Activated CD4-positive, alpha-beta T cell treated with anti-CD3 and anti-CD28 coated beads, Interleukin-2, amount 10 ng/mL, durations not matched to agents 7 days and 5 days (primary cell): ENCODE data around the gene EHD4. TPM values are rescaled to one million over a fixed set of nuclear protein-coding genes. Genes with fewer than 3 reads are reported as not detected.

Experiments used
- CTCF ChIA-PET: fragments of 350-600 bp; sonication (Branson Sonifier 250); formaldehyde crosslinking; loops from one replicate; lab custom pipeline; 2021; ENCODE audit warnings: antibody characterized with exemption; lab: Charles Lee
- POLR2A ChIA-PET: fragments of 350-600 bp; sonication (Branson Sonifier 250); formaldehyde crosslinking; loops from one replicate; lab custom pipeline; 2021; ENCODE audit warnings: antibody characterized with exemption; lab: Charles Lee
- DNase-seq: peaks from one replicate; pipeline ENCODE4 v3.0.0-alpha.2; 2020
- H3K27ac Mint-ChIP-seq: one replicate; pipeline ENCODE4 v1.8.0; 2021; ENCODE audit warnings: mild to moderate bottlenecking, moderate library complexity, mixed read lengths
- H3K27me3 Mint-ChIP-seq: one replicate; pipeline ENCODE4 v1.8.0; 2021; ENCODE audit warnings: mixed read lengths
- H3K36me3 Mint-ChIP-seq: one replicate; pipeline ENCODE4 v1.8.0; 2021; ENCODE audit warnings: low read depth, mixed read lengths
- H3K4me1 Mint-ChIP-seq: one replicate; pipeline ENCODE4 v1.8.0; 2021; ENCODE audit warnings: mixed read lengths
- H3K4me3 Mint-ChIP-seq: one replicate; pipeline ENCODE4 v1.8.0; 2021; ENCODE audit warnings: mild to moderate bottlenecking, moderate library complexity, mixed read lengths
- H3K9me3 Mint-ChIP-seq: one replicate; pipeline ENCODE4 v1.8.0; 2021; ENCODE audit warnings: mixed read lengths
- total RNA-seq, 2 experiments: library from RNA; stranded (reverse); gene quantifications; one replicate each; pipeline ENCODE4 v1.2.3, GENCODE V29; 2021

Gene EHD4
- total RNA-seq, 2 experiments from 2014 or later, result 14.5 TPM

DNA sequence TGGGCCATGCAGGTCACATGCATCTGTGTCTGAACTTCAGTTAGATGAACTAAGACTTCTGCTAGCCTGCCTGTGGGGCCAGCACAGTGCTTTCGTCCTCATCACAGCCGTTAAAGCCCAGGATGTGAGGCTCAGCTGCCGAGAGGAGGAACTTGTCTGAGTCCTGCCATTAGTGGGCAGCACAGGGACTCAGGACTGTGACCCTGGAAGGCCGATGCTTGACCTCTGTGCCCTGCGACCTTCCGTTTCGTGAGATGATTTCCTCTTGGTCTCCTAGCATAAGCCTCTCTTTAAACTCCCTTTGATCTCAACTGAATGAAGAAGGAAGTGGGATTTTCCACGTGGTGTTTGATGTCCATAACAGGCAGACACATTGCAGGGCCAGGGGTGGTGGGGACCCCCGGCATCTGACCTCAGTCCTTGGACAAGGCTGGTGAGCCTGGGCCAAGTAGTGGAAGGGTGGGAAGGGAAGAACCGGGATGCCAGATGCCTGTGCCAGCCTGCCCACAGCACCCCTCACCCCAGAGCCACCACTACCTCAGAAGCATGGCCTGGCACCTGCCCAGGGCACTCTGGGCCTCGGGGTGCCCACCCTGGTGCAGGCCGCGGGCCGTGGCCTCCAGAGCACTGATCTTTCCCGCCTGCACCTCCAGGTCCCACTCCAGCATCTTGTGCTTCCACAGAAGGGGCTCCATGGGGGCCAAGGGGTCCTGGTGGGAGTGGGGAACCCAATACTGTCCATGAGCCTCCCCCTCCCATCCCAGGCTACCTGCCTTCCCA, 112.1 kb downstream of the EHD4 start:
- Mint-ChIP-seq H3K4me1 (peaks cover 12% of the 10 kb centered on the region), H3K9me3 (no peaks in the 10 kb centered on the region), H3K36me3 (no peaks in the 10 kb centered on the region), H3K4me3 (no peak overlapping the region), H3K27ac (no peak overlapping the region), H3K27me3 (no peaks in the 10 kb centered on the region)
- no peak for DNase-seq
- ChIA-PET POLR2A (no interaction called here), CTCF (interaction anchor here (1.3 to 1.5 kb wide), 2 partner anchors 8 to 10 kb away, joined by 3 to 6 read pairs; no protein-coding TSS in a partner anchor)

- Mint-ChIP-seq H3K4me1 (peaks cover 12% of the 10 kb centered on the region), H3K36me3 (no peaks in the 10 kb centered on the region), H3K4me3 (no peak overlapping the region), H3K27ac (no peak overlapping the region), H3K27me3 (no peaks in the 10 kb centered on the region), H3K9me3 (no peaks in the 10 kb centered on the region)
- CTCF ChIA-PET, result interaction anchor here (1.2 to 1.5 kb wide), 3 partner anchors 11 to 85 kb away, joined by 3 to 6 read pairs (median 4); partner anchors contain the start of gene MAPKBP1
- DNase-seq, result no peak
- POLR2A ChIA-PET, result no interaction called here
Observed at GRCh38 chr15:41858756-41859155, 113.6 kb downstream of the EHD4 start.

DNA sequence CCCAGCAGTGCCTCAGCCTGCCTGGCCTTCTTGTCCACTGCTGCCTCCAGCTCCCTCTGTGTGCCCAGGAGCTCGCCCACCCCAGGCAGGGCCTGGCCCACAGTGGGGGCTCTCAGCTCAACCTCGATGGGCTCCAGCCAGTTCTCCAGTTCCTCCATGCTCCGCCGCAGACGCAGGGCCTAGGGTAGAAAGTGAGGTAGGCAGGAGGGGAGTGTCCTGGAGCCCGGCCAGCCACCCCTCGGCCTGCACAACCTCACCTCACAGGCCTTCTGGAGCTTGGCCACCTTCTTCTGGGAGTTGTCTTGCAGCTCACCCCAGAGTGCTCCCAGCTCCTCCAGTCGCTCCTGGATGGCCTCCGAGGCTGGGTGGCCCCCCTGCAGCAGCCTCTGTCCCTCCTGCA, 115.0 kb downstream of the EHD4 start:
- no peaks in the 10 kb centered on the region for H3K36me3 Mint-ChIP-seq
- H3K4me1 Mint-ChIP-seq, result peaks cover 9% of the 10 kb centered on the region
- H3K9me3 Mint-ChIP-seq, result no peaks in the 10 kb centered on the region
- H3K27me3 Mint-ChIP-seq, result no peaks in the 10 kb centered on the region
- no peak for DNase-seq
- H3K4me3 Mint-ChIP-seq, result no peak overlapping the region
- POLR2A ChIA-PET, result no interaction called here
- peak overlapping the region; percentile 36 for H3K27ac Mint-ChIP-seq
- CTCF ChIA-PET, result interaction anchor here (1.4 to 1.8 kb wide), 3 partner anchors 13 to 93 kb away, joined by 3 to 4 read pairs (median 3); no protein-coding TSS in a partner anchor

- DNase-seq, result no peak
- Mint-ChIP-seq H3K27ac (no peak overlapping the region), H3K4me3 (no peak overlapping the region), H3K36me3 (no peaks in the 10 kb centered on the region), H3K4me1 (peaks cover 9% of the 10 kb centered on the region), H3K27me3 (no peaks in the 10 kb centered on the region), H3K9me3 (no peaks in the 10 kb centered on the region)
- ChIA-PET CTCF (interaction anchor here (1.0 to 1.8 kb wide), 3 partner anchors 19 to 93 kb away, joined by 3 read pairs; no protein-coding TSS in a partner anchor), POLR2A (no interaction called here)
Observed at GRCh38 chr15:41856716-41857115, 115.6 kb downstream of the EHD4 start.

DNA sequence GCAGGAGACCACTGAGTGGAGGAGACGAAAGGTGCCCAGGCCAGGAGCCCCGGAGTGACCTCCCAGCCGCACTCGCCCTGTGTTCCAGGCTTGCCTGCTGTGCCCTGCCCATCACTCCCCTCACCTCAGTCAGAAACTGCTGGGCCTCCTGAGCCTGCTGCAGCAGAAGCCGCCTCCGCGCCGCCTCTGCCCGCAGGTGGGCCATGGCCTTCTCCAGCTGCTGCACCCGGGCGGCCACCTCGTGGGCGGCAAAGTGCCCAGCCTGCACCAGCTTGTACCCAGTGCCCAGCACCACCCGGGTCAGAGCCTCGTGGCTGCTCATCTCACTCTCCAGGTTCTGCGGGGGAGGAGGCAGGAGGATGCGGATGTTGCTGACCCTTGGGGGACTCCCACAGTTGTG, 116.1 kb downstream of the EHD4 start:
- Mint-ChIP-seq H3K9me3 (no peaks in the 10 kb centered on the region), H3K27ac (no peak overlapping the region), H3K27me3 (no peaks in the 10 kb centered on the region), H3K4me1 (peaks cover 9% of the 10 kb centered on the region), H3K4me3 (no peak overlapping the region), H3K36me3 (no peaks in the 10 kb centered on the region)
- POLR2A ChIA-PET, result no interaction called here
- DNase-seq, result no peak
- CTCF ChIA-PET, result interaction anchor here (1.0 to 1.8 kb wide), 2 partner anchors 80 to 94 kb away, joined by 3 read pairs; no protein-coding TSS in a partner anchor

GRCh38 chr15:41855261-41855961, 116.9 kb downstream of the EHD4 start:
- DNase-seq, result no peak
- Mint-ChIP-seq H3K27me3 (no peaks in the 10 kb centered on the region), H3K27ac (no peak overlapping the region), H3K4me3 (no peak overlapping the region), H3K4me1 (peaks cover 6% of the 10 kb centered on the region), H3K36me3 (no peaks in the 10 kb centered on the region), H3K9me3 (no peaks in the 10 kb centered on the region)
- ChIA-PET CTCF (interaction anchor here (1.0 to 1.8 kb wide), 2 partner anchors 79 to 95 kb away, joined by 3 read pairs; no protein-coding TSS in a partner anchor), POLR2A (no interaction called here)

GRCh38 chr15:41854443-41854842, 117.9 kb downstream of the EHD4 start:
- Mint-ChIP-seq H3K9me3 (no peaks in the 10 kb centered on the region), H3K4me1 (no peaks in the 10 kb centered on the region), H3K4me3 (no peak overlapping the region), H3K36me3 (no peaks in the 10 kb centered on the region), H3K27me3 (no peaks in the 10 kb centered on the region), H3K27ac (no peak overlapping the region)
- CTCF ChIA-PET, result interaction anchor here (0.9 to 3.0 kb wide), 3 partner anchors 14 to 46 kb away, joined by 3 to 9 read pairs (median 6); no protein-coding TSS in a partner anchor
- POLR2A ChIA-PET, result no interaction called here
- no peak for DNase-seq

DNA sequence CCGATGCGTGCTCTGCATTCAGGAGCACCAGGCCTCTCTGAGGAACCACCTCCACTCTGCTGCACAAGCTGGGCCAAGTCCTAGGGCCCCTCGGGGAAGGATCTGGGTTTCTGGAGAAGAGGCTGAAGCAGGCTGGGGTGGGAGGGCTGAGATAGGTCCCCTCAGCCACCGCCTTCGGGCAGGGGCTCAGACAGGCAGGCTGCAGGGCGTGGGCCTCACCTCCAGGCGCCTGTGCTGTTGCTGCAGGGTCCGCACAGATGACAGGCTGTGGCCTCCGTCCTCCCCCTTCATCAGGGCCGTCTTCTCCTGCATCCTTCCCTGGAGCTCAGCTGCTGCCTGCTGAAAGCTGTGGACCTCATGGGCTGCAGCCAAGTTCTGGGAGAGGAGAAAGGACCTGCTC, 118.5 kb downstream of the EHD4 start:
- CTCF ChIA-PET, result interaction anchor here (0.5 to 3.0 kb wide), 6 partner anchors 15 to 647 kb away, joined by 3 to 9 read pairs (median 3); no protein-coding TSS in a partner anchor
- no peak overlapping the region for H3K27ac Mint-ChIP-seq
- POLR2A ChIA-PET, result no interaction called here
- no peaks in the 10 kb centered on the region for H3K36me3 Mint-ChIP-seq
- H3K27me3 Mint-ChIP-seq, result no peaks in the 10 kb centered on the region
- no peak overlapping the region for H3K4me3 Mint-ChIP-seq
- no peak for DNase-seq
- H3K9me3 Mint-ChIP-seq, result no peaks in the 10 kb centered on the region
- no peaks in the 10 kb centered on the region for H3K4me1 Mint-ChIP-seq

DNA sequence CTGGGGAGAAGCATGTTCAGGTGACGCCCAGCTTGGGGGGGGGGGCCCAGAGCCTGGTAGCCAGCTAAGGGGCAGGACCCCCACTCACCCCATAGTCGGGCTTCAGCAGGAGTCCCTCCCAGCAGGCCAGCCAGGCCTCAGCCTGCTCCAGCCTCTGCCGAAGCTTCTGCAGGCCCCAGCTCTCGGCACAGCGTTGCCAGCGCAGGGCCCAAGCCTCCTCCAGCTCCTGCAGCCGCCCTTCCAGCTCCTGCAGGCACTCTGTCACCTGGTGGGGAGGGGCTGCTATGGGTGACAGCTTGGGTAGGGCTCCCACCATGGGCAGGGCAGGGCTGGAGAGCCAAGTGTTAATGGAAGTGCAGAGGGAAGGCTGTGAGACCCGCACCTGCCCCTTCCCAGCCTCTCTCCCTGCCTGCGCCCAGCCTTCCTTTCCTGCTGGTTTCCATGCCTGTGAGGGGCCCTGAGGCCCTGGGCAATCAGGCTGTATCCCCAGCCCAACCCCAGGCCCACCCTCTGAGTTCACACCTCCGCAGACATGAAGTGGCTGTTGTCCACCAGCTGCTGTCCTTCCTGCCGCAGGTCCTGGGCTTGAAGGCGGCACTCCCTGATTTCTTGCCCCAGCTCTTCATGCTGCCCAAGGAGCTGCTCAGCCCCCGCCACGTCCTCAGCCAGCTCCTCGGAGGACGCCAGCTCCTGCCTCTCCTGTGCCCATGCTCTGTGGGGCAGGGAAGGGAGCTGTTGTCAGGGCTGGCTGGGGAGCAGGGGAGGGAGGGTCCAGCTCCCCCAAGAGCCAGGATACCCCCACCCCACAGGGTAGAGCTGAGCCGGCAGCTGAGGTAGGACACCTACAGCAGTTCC, 119.4 kb downstream of the EHD4 start:
- Mint-ChIP-seq H3K9me3 (no peaks in the 10 kb centered on the region), H3K4me3 (no peak overlapping the region), H3K4me1 (no peaks in the 10 kb centered on the region), H3K36me3 (peaks cover 5% of the 10 kb centered on the region), H3K27ac (no peak overlapping the region), H3K27me3 (no peaks in the 10 kb centered on the region)
- ChIA-PET POLR2A (no interaction called here), CTCF (interaction anchor here (0.6 to 3.0 kb wide), 5 partner anchors 12 to 276 kb away, joined by 3 to 9 read pairs (median 3); no protein-coding TSS in a partner anchor)
- no peak for DNase-seq

GRCh38 chr15:41851755-41852370, 120.5 kb downstream of the EHD4 start:
- Mint-ChIP-seq H3K9me3 (no peaks in the 10 kb centered on the region), H3K27ac (no peak overlapping the region), H3K27me3 (no peaks in the 10 kb centered on the region), H3K4me1 (no peaks in the 10 kb centered on the region), H3K4me3 (no peak overlapping the region), H3K36me3 (peaks cover 9% of the 10 kb centered on the region)
- ChIA-PET CTCF (interaction anchor here (0.9 to 3.0 kb wide), 10 partner anchors 9 to 280 kb away, joined by 3 to 9 read pairs (median 4); no protein-coding TSS in a partner anchor), POLR2A (no interaction called here)
- DNase-seq, result no peak

- Mint-ChIP-seq H3K27me3 (no peaks in the 10 kb centered on the region), H3K27ac (peak overlapping the region; percentile 13), H3K4me1 (no peaks in the 10 kb centered on the region), H3K4me3 (no peak overlapping the region), H3K9me3 (no peaks in the 10 kb centered on the region), H3K36me3 (peaks cover 9% of the 10 kb centered on the region)
- POLR2A ChIA-PET, result no interaction called here
- CTCF ChIA-PET, result interaction anchor here (0.9 to 1.7 kb wide), 8 partner anchors 10 to 281 kb away, joined by 3 to 4 read pairs (median 4); no protein-coding TSS in a partner anchor
- no peak for DNase-seq
Observed at GRCh38 chr15:41851167-41851523, 121.2 kb downstream of the EHD4 start.
